CD4-positive, CD25-positive, alpha-beta regulatory T cell (primary cell): ENCODE measurements around the gene SORCS2. TPM values are rescaled to one million over a fixed set of nuclear protein-coding genes. Genes with fewer than 3 reads are reported as not detected.

Experiments
- ATAC-seq, 2 donors: fragments of 150-1000 bp; cut with Tn5 transposase; one replicate each; pipeline ENCODE4 v1.10.0; 2021; ENCODE audit warnings: low read depth in 2 of 2, moderate number of reproducible peaks in 2 of 2, moderate library complexity in 1 of 2
- DNase-seq, 3 donors: peaks; one replicate each; pipeline versions ENCODE4 v3.0.0 to v3.0.0-alpha.2; 2012 to 2022; ENCODE audit warnings: mixed read lengths in 1 of 3
- H3K27ac ChIP-seq: one replicate; pipeline ENCODE4 v1.7.0; 2013; ENCODE audit warnings: mild to moderate bottlenecking, low read length; ENCODE audit not compliant: insufficient read depth, poor library complexity, severe bottlenecking
- H3K27me3 ChIP-seq: one replicate; pipeline ENCODE4 v1.7.0; 2013; ENCODE audit warnings: low read length; ENCODE audit not compliant: control insufficient read depth, insufficient read depth
- H3K36me3 ChIP-seq: one replicate; pipeline ENCODE4 v1.7.0; 2013; ENCODE audit warnings: mild to moderate bottlenecking, low read length, moderate library complexity; ENCODE audit not compliant: control insufficient read depth, insufficient read depth
- H3K4me1 ChIP-seq: 2 replicates; pipeline ENCODE4 v1.7.0; 2013; ENCODE audit warnings: mild to moderate bottlenecking, low read length; ENCODE audit not compliant: insufficient read depth, control insufficient read depth, poor library complexity, severe bottlenecking
- H3K4me3 ChIP-seq: one replicate; pipeline ENCODE4 v1.7.0; 2013; ENCODE audit warnings: low read depth, mild to moderate bottlenecking, low read length, moderate library complexity
- H3K9me3 ChIP-seq, 2 experiments: 1 replicate in 1 of 2; 2 replicates in 1 of 2; pipeline ENCODE4 v1.7.0; 2013; ENCODE audit warnings: low read length in 2 of 2, mild to moderate bottlenecking in 1 of 2, moderate library complexity in 1 of 2; ENCODE audit not compliant: control insufficient read depth in 2 of 2
- H3K27ac Mint-ChIP-seq, 3 donors: one replicate each; pipeline ENCODE4 v1.8.0; 2020 to 2022; ENCODE audit warnings: mild to moderate bottlenecking in 3 of 3, mixed read lengths in 3 of 3, moderate library complexity in 2 of 3
- H3K27me3 Mint-ChIP-seq: one replicate; pipeline ENCODE4 v1.8.0; 2022; ENCODE audit warnings: mild to moderate bottlenecking, mixed read lengths
- H3K36me3 Mint-ChIP-seq: one replicate; pipeline ENCODE4 v1.8.0; 2020; ENCODE audit warnings: mixed read lengths
- H3K4me1 Mint-ChIP-seq, 4 donors: one replicate each; pipeline ENCODE4 v1.8.0; 2020 to 2022; ENCODE audit warnings: mixed read lengths in 4 of 4, mild to moderate bottlenecking in 1 of 4
- H3K4me3 Mint-ChIP-seq, 4 donors: one replicate each; pipeline ENCODE4 v1.8.0; 2020 to 2022; ENCODE audit warnings: mild to moderate bottlenecking in 4 of 4, mixed read lengths in 4 of 4, moderate library complexity in 3 of 4
- H3K9me3 Mint-ChIP-seq, 7 donors: one replicate each; pipeline ENCODE4 v1.8.0; 2020 to 2022; ENCODE audit warnings: mixed read lengths in 7 of 7, mild to moderate bottlenecking in 3 of 7, moderate library complexity in 2 of 7
- polyA plus RNA-seq, 4 donors: library from polyadenylated mRNA; unstranded; fragments of 300-500 nt; fragmentation: Illumina TruSeq; gene quantifications; one replicate each; pipeline ENCODE4 v1.2.3, GENCODE V29; 2021
- total RNA-seq: library from RNA; stranded (reverse); gene quantifications from one replicate; pipeline ENCODE4 v1.2.3, GENCODE V29; 2022

Gene SORCS2
- total and polyA plus RNA-seq, 5 donors from 2014 or later = not detected

DNA sequence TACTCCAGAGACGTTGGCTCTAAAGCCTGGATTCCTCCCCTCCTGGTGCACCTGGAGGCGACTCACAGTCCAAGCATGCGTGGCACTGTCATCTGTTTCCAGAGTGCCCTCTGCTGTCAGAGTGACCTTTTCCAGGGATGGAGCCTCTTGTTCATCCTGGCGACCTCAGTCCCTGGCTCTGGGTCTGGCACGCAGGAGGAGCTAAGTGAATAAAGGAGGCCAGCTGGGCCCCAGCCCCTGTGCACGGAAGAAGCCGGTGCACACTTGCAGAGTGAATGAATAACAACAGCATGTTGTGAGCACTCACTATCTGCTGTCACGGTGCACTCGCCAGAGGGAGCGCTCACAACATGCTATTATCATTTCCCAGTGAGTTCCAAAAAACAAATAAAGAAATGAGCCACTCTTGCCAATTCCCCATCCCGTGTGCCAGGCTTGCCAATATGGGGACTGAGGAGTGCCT lies 270.2 kb downstream of the SORCS2 start:
- no peak for ATAC-seq
- Mint-ChIP-seq H3K4me3 (no peak overlapping the region), H3K36me3 (no peaks in the 10 kb centered on the region), H3K27me3 (no peaks in the 10 kb centered on the region), H3K27ac (no peak overlapping the region), H3K9me3 (peaks cover 0 to 3% (median 0%) of the 10 kb centered on the region in 7 donors), H3K4me1 (no peaks in the 10 kb centered on the region)
- Histone ChIP-seq H3K9me3 (no peaks in the 10 kb centered on the region), H3K4me3 (no peak overlapping the region), H3K27ac (no peak overlapping the region), H3K36me3 (no peaks in the 10 kb centered on the region), H3K4me1 (no peaks in the 10 kb centered on the region), H3K27me3 (no peaks in the 10 kb centered on the region)
- no peak for DNase-seq

DNA sequence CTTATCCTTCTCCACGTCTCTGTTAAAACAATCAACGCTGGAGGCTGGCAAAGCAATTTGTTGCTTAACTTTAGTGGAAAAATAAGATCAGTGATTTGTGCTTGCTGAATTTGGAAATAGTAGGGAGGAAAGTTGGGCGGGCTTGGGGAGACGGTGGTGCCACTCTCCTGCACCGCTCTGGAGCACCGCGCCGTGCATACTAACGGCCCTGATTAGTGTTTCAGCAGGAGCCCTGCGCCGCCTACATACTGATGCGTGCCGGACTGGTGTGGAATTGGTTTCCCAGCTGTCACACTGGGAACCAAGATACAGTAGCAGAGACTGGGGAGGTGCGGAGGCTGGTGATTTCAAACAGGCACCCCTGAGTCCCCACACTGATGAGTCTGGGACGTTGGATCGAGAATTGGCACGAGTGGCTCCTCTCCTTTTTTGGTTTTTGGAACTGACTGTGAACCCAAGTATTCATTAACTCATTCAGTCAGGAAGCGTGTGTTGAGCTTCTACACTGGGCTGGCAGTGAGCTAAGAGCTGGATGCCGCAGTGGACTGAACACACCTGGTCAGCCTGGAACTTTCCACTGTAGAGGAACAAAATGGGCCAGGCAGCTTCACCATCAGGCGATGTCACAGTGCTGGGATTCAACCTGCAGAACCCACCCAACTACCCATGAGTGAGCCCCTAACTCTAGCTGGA lies 271.4 kb downstream of the SORCS2 start:
- no peaks in the 10 kb centered on the region for H3K4me1 ChIP-seq
- Mint-ChIP-seq H3K4me3 (no peak overlapping the region), H3K27me3 (no peaks in the 10 kb centered on the region), H3K9me3 (peaks cover 0 to 5% (median 0%) of the 10 kb centered on the region in 7 donors), H3K27ac (no peak overlapping the region), H3K4me1 (no peaks in the 10 kb centered on the region), H3K36me3 (no peaks in the 10 kb centered on the region)
- no peak overlapping the region for H3K4me3 ChIP-seq
- DNase-seq (no peak), ATAC-seq (no peak)
- H3K9me3 ChIP-seq = no peaks in the 10 kb centered on the region
- H3K27me3 ChIP-seq = no peaks in the 10 kb centered on the region
- no peak overlapping the region for H3K27ac ChIP-seq
- H3K36me3 ChIP-seq = no peaks in the 10 kb centered on the region

DNA sequence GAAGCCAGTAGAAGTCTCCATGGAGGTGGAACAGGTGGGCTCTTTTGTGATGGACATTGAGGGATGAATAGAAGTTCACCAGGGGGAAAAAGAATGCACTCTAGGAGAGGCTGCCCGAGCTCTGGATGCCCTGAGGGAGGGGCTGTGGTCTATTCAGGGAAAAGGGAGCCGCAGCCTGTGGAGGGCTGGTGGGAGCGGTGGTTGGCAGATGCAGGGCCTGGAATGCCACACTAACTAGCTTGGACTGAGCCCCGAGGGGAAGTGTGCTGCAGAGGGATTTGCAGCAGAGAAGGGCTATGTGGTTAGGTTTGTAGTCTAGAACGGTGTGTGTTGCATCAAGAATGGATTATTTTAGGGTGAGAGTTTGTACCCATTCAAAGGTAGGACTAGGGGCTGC lies 271.9 kb downstream of the SORCS2 start:
- no peak overlapping the region for H3K4me3 Mint-ChIP-seq
- Histone ChIP-seq H3K4me1 (no peaks in the 10 kb centered on the region), H3K9me3 (no peaks in the 10 kb centered on the region), H3K27ac (no peak overlapping the region), H3K4me3 (no peak overlapping the region), H3K27me3 (no peaks in the 10 kb centered on the region), H3K36me3 (no peaks in the 10 kb centered on the region)
- no peaks in the 10 kb centered on the region for H3K27me3 Mint-ChIP-seq
- H3K27ac Mint-ChIP-seq = no peak overlapping the region
- DNase-seq = no peak
- no peaks in the 10 kb centered on the region for H3K36me3 Mint-ChIP-seq
- peaks cover 0 to 5% (median 0%) of the 10 kb centered on the region in 7 donors for H3K9me3 Mint-ChIP-seq
- H3K4me1 Mint-ChIP-seq = no peaks in the 10 kb centered on the region
- no peak for ATAC-seq

DNA sequence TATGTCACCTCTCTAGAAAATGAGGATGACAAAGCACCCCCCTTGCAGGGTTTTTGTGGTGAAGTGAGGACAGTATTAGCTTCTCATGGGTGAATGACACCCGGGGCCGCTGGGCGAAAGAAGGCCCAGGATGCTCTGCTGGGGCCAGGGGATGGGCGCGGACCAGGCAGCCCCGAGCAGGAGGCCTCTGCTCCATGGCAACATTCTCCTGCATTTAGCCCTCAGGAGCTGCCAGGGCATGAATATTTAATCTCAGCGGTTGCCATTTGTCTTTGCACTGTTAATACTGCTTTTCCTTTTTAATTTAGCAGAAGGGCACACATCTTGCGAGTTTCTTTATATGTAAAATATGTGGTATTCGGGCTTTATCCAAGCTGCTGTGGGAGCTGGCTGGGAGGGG lies 272.7 kb downstream of the SORCS2 start:
- Histone ChIP-seq H3K27ac (no peak overlapping the region), H3K4me3 (no peak overlapping the region), H3K9me3 (no peaks in the 10 kb centered on the region), H3K36me3 (no peaks in the 10 kb centered on the region), H3K27me3 (no peaks in the 10 kb centered on the region), H3K4me1 (no peaks in the 10 kb centered on the region)
- Mint-ChIP-seq H3K27me3 (no peaks in the 10 kb centered on the region), H3K9me3 (peaks cover 0 to 5% (median 0%) of the 10 kb centered on the region in 7 donors), H3K36me3 (no peaks in the 10 kb centered on the region), H3K4me1 (no peaks in the 10 kb centered on the region), H3K4me3 (no peak overlapping the region), H3K27ac (no peak overlapping the region)
- DNase-seq (no peak), ATAC-seq (no peak)

- Mint-ChIP-seq H3K4me3 (no peak overlapping the region), H3K27me3 (no peaks in the 10 kb centered on the region), H3K27ac (no peak overlapping the region), H3K36me3 (no peaks in the 10 kb centered on the region), H3K9me3 (peaks cover 0 to 5% (median 0%) of the 10 kb centered on the region in 7 donors), H3K4me1 (no peaks in the 10 kb centered on the region)
- Histone ChIP-seq H3K27me3 (no peaks in the 10 kb centered on the region), H3K4me1 (no peaks in the 10 kb centered on the region), H3K9me3 (no peaks in the 10 kb centered on the region), H3K36me3 (no peaks in the 10 kb centered on the region), H3K4me3 (no peak overlapping the region), H3K27ac (no peak overlapping the region)
- ATAC-seq = no peak
- no peak for DNase-seq
Measured at GRCh38 chr4:7466215-7466614, 273.9 kb downstream of the SORCS2 start.

DNA sequence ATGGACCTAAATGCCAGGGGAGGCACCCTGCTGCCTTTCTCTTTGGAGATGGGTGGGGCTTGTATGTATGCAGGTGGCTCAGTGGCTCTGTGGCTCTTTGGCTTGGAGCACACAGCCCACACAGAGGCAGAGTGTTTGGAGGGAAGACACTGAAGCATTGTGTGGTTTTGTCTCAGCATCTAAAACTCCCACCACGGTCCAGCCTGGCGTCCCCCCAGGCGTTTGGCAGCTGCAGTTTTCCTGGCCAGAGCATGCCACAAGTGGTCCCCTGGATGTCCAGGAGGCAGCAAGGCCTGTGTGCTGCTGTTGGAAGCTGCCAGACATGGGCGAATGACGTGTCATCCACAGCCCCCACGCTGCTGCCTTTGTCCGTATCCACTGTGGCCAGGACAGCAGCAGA lies 274.6 kb downstream of the SORCS2 start:
- no peak for DNase-seq
- no peaks in the 10 kb centered on the region for H3K4me1 ChIP-seq
- H3K4me3 Mint-ChIP-seq = no peak overlapping the region
- no peaks in the 10 kb centered on the region for H3K36me3 ChIP-seq
- H3K27ac Mint-ChIP-seq = no peak overlapping the region
- H3K4me3 ChIP-seq = no peak overlapping the region
- H3K36me3 Mint-ChIP-seq = no peaks in the 10 kb centered on the region
- peaks cover 0 to 5% (median 0%) of the 10 kb centered on the region in 7 donors for H3K9me3 Mint-ChIP-seq
- H3K27me3 Mint-ChIP-seq = no peaks in the 10 kb centered on the region
- no peaks in the 10 kb centered on the region for H3K27me3 ChIP-seq
- no peak for ATAC-seq
- H3K27ac ChIP-seq = no peak overlapping the region
- no peaks in the 10 kb centered on the region for H3K9me3 ChIP-seq
- no peaks in the 10 kb centered on the region for H3K4me1 Mint-ChIP-seq

- ATAC-seq = no peak
- Histone ChIP-seq H3K4me1 (no peaks in the 10 kb centered on the region), H3K27me3 (no peaks in the 10 kb centered on the region), H3K9me3 (no peaks in the 10 kb centered on the region), H3K36me3 (no peaks in the 10 kb centered on the region), H3K4me3 (no peak overlapping the region), H3K27ac (no peak overlapping the region)
- DNase-seq = no peak
- H3K36me3 Mint-ChIP-seq = no peaks in the 10 kb centered on the region
- H3K27ac Mint-ChIP-seq = no peak overlapping the region
- H3K4me1 Mint-ChIP-seq = no peaks in the 10 kb centered on the region
- H3K4me3 Mint-ChIP-seq = no peak overlapping the region
- H3K27me3 Mint-ChIP-seq = no peaks in the 10 kb centered on the region
- peaks cover 0 to 5% (median 0%) of the 10 kb centered on the region in 7 donors for H3K9me3 Mint-ChIP-seq
Measured at GRCh38 chr4:7467471-7467870, 275.1 kb downstream of the SORCS2 start.

DNA sequence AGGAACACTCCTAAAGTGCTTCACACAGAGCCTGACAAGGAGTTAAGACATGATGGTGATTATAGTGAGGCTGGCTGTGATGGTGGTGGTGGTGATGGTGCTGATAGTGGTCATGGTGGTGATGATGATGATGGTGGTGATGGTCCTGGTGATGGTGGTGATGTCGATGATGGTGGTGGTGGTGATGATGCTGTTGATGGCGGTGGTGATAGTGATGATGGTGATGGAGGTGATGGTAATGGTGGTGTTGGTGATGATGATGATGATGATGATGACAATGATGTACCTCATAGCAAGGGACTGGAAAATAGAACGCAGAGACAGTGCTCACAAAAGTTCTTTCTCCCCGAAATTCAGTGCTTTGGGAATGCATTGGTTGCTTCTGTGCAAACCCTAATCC lies 276.7 kb downstream of the SORCS2 start:
- no peak overlapping the region for H3K27ac ChIP-seq
- no peaks in the 10 kb centered on the region for H3K36me3 Mint-ChIP-seq
- H3K36me3 ChIP-seq = no peaks in the 10 kb centered on the region
- no peaks in the 10 kb centered on the region for H3K4me1 ChIP-seq
- H3K9me3 ChIP-seq = no peaks in the 10 kb centered on the region
- H3K27ac Mint-ChIP-seq = peak overlapping the region in 1 of 3 donors; percentile 18
- no peak overlapping the region for H3K4me3 Mint-ChIP-seq
- H3K27me3 ChIP-seq = no peaks in the 10 kb centered on the region
- no peaks in the 10 kb centered on the region for H3K4me1 Mint-ChIP-seq
- H3K4me3 ChIP-seq = no peak overlapping the region
- no peaks in the 10 kb centered on the region for H3K27me3 Mint-ChIP-seq
- no peak for DNase-seq
- no peak for ATAC-seq
- H3K9me3 Mint-ChIP-seq = peaks cover 0 to 5% (median 0%) of the 10 kb centered on the region in 7 donors
